Loucy (cell line): ENCODE results near the gene PC.

ENCODE experiments used
- H2AFZ ChIP-seq: fragments of 200-600 bp; sonication (generic); 2 replicates; pipeline ENCODE4 v1.6.0; 2016; ENCODE audit warnings: antibody characterized with exemption, mild to moderate bottlenecking, low read length, moderate library complexity
- H3F3A ChIP-seq: fragments of 200-600 bp; 2 replicates; pipeline ENCODE4 v1.6.0; 2016; ENCODE audit warnings: antibody characterized with exemption, low read depth, mild to moderate bottlenecking
- H3K27me3 ChIP-seq: fragments of 200-600 bp; sonication (generic); 2 replicates; pipeline ENCODE4 v1.6.1; 2014; ENCODE audit warnings: low read length, mild to moderate bottlenecking; ENCODE audit not compliant: insufficient read depth, poor library complexity, severe bottlenecking
- H3K36me3 ChIP-seq: fragments of 200-600 bp; sonication (generic); 2 replicates; pipeline ENCODE4 v1.6.1; 2016; ENCODE audit warnings: low read length; ENCODE audit not compliant: insufficient read depth
- H3K4me1 ChIP-seq: fragments of 200-600 bp; sonication (generic); 2 replicates; pipeline ENCODE4 v1.5.1; 2014; ENCODE audit warnings: low read length, mild to moderate bottlenecking; ENCODE audit not compliant: insufficient read depth, poor library complexity, severe bottlenecking
- H3K4me2 ChIP-seq: fragments of 200-600 bp; sonication (generic); 2 replicates; pipeline ENCODE4 v1.6.0; 2014; ENCODE audit warnings: antibody characterized with exemption, low read length, low read depth, mild to moderate bottlenecking; ENCODE audit not compliant: poor library complexity, severe bottlenecking
- H3K4me3 ChIP-seq: fragments of 200-600 bp; sonication (generic); 2 replicates; pipeline ENCODE4 v1.5.1; 2014; ENCODE audit warnings: low read length, mild to moderate bottlenecking, mixed read lengths; ENCODE audit not compliant: poor library complexity, severe bottlenecking
- H3K79me2 ChIP-seq: fragments of 200-600 bp; sonication (generic); 2 replicates; pipeline ENCODE4 v1.6.1; 2014; ENCODE audit warnings: low read length; ENCODE audit not compliant: insufficient read depth
- H3K9ac ChIP-seq: fragments of 200-600 bp; sonication (generic); 2 replicates; pipeline ENCODE4 v1.6.0; 2014; ENCODE audit warnings: mild to moderate bottlenecking, low read depth, low read length, moderate library complexity; ENCODE audit not compliant: poor library complexity, severe bottlenecking
- H3K9me2 ChIP-seq: fragments of 200-600 bp; sonication (generic); replicated peaks from 2 replicates; pipeline ENCODE4 v1.6.1; 2016; ENCODE audit warnings: low read depth, low read length, mixed read lengths
- H3K9me3 ChIP-seq: fragments of 200-600 bp; sonication (generic); 2 replicates; pipeline ENCODE4 v1.6.1; 2014; ENCODE audit warnings: mild to moderate bottlenecking, antibody characterized with exemption, low read length, low read depth; ENCODE audit not compliant: insufficient read depth
- H4K20me1 ChIP-seq: fragments of 200-600 bp; sonication (generic); 2 replicates; pipeline ENCODE4 v1.6.0; 2014; ENCODE audit warnings: antibody characterized with exemption, low read length, mild to moderate bottlenecking; ENCODE audit not compliant: insufficient read depth, poor library complexity, severe bottlenecking
- CTCF ChIP-seq: fragments of 200-600 bp; sonication (generic); conservative IDR thresholded peaks from 2 replicates; pipeline ENCODE4 v1.5.1; 2014; ENCODE audit warnings: mild to moderate bottlenecking, antibody characterized with exemption, low read length
- EZH2phosphoT487 ChIP-seq: fragments of 200-600 bp; IDR thresholded peaks from 2 replicates; pipeline ENCODE4 v1.6.1; 2018; ENCODE audit warnings: antibody characterized with exemption, mild to moderate bottlenecking, moderate library complexity, borderline replicate concordance

The PC gene

GRCh38 chr11:66970807-66971442 is 12.7 kb upstream of the PC start:
- Histone ChIP-seq H3K9ac (no peak overlapping the region), H3K4me2 (no peak overlapping the region), H3K9me2 (no peaks in the 10 kb centered on the region), H3K4me1 (peaks cover 6% of the 10 kb centered on the region), H3K9me3 (no peaks in the 10 kb centered on the region), H4K20me1 (no peaks in the 10 kb centered on the region), H3K36me3 (no peaks in the 10 kb centered on the region), H3K4me3 (no peak overlapping the region), H3K79me2 (no peaks in the 10 kb centered on the region), H3F3A (no peaks in the 10 kb centered on the region), H3K27me3 (no peaks in the 10 kb centered on the region), H2AFZ (no peak overlapping the region)
- TF ChIP-seq CTCF (no peak), EZH2phosphoT487 (no peak)

DNA sequence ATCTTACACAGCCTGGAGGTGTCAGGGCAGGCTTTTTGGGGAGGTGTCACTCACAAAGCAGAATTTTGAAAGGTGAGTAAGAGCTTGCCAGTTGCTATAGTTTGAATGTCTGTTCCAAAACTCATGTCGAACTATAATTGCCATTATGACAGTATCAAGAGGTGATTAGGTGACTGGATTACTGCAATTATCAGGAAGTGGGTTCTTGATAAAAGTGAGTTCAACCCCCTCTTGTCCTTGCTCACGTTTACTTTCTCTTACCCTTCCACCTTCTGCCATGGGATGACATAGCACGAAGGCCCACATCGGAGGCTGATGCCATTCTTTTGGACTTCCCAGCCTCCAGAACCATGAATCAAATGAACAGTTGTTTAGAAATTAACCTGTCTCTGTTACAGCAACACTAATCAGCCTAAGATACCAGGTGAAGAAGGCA is 12.2 kb upstream of the PC start:
- Histone ChIP-seq H3K4me1 (peaks cover 6% of the 10 kb centered on the region), H3K27me3 (no peaks in the 10 kb centered on the region), H3K4me3 (no peak overlapping the region), H3K79me2 (no peaks in the 10 kb centered on the region), H4K20me1 (no peaks in the 10 kb centered on the region), H3K36me3 (no peaks in the 10 kb centered on the region), H3K9me3 (no peaks in the 10 kb centered on the region), H3K4me2 (no peak overlapping the region), H3F3A (no peaks in the 10 kb centered on the region), H2AFZ (no peak overlapping the region), H3K9ac (no peak overlapping the region), H3K9me2 (no peaks in the 10 kb centered on the region)
- TF ChIP-seq CTCF (no peak), EZH2phosphoT487 (no peak)

GRCh38 chr11:66969584-66970225 is 11.5 kb upstream of the PC start:
- Histone ChIP-seq H3K4me1 (peaks cover 6% of the 10 kb centered on the region), H3K4me3 (no peak overlapping the region), H3K4me2 (no peak overlapping the region), H3F3A (no peaks in the 10 kb centered on the region), H3K9ac (no peak overlapping the region), H3K79me2 (no peaks in the 10 kb centered on the region), H3K27me3 (no peaks in the 10 kb centered on the region), H2AFZ (no peak overlapping the region), H3K9me2 (no peaks in the 10 kb centered on the region), H3K36me3 (no peaks in the 10 kb centered on the region), H4K20me1 (no peaks in the 10 kb centered on the region), H3K9me3 (no peaks in the 10 kb centered on the region)
- no peak for TF ChIP-seq EZH2phosphoT487
- TF ChIP-seq CTCF: no peak
